ENCODE data around the gene NAGLU. TPM values are rescaled to one million over a fixed set of nuclear protein-coding genes. Genes with fewer than 3 reads are reported as not detected.
A peak's percentile ranks its signal among the peaks of the same experiment; 100 is the strongest.
"Not testable (repeated sequence)": the region's sequence is repeated elsewhere in the genome, so short reads cannot be mapped to it uniquely, and the experiment has no call there.

NAGLU gene
- polyA plus RNA-seq, 3 donors, result 30.5 to 38.7 (median 33.2) TPM

DNA sequence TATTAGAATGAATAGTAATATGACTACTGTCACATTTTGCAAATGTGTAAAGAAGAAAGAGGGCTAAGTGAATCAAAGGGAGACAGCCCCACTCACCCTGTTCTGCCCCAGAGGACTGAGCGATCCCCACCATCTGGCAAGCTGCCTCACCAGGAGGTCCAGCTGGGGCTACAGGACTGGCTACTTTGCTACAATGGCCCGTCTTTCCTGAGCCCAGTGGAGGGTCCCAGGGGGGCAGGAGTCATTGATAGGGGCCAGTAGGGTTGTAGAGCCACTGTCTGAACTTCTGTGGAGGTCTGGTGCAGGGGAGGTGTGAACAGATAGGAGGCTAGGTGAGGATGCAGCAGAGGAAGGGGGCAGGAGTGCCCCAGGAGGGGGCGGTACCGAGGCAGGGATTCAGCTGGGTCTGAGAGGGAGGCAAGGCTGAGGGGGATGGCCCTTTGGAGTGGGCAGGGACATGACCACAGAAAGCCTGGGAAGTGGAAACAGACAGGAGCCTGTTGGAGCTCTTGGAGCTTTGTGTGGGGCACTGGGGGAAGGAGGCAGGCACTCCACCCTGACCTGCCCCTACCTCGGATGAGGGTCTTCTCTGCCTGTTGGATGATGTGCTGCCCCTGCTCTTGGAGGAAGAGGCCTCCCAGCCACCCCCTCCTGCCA lies 20.0 kb downstream of the NAGLU start:
- WGBS, 3 donors, result 71 to 75% (median 72%) methylated on average over 5 of the region's 5 CpGs
- H3K27ac ChIP-seq (ENCODE audit: low read depth, low read length), result not testable (repeated sequence)

DNA sequence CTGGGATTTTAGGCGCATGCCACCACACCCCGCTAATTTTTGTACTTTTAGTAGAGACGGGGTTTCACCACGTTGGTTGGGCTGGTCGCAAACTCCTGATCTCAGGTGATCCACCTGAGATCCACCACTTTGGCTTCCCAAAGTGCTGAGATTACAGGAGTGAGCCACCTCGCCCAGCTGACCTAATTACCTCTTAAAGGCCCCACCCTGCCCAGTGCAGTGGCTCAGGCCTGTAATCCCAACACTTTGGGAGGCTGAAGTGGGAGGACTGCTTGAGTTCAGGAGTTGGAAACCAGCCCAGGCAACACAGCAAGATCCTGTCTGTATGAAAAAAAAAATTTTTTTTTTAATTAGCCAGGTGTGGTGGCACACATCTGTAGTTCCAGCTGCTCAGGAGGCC lies 23.0 kb downstream of the NAGLU start:
- WGBS, 3 donors, result 82 to 83% (median 82%) methylated on average over 6 of the region's 6 CpGs
- no peak overlapping the region for H3K27ac ChIP-seq (ENCODE audit: low read depth, low read length)

DNA sequence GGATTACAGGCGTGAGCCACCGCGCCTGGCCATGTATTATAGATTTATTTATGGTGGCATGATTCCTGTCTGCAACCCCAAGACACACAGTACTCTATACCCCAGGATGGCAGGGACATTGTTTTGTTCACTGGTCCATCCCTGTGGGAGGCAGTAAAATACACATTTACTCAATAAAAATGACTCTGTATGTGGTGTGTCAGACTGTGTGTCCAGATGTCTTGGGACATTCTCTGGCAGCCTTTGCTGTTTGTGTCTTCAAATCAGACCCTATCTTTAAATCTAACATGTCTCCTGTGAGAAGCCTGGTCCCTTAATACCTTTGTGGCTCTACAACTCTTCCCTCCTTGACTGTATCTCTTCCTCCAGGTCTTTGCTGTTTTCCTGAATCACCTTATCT lies 24.2 kb downstream of the NAGLU start:
- 83 to 86% (median 85%) methylated on average over 3 of the region's 3 CpGs for WGBS, 3 donors
- H3K27ac ChIP-seq (ENCODE audit: low read depth, low read length), result no peak overlapping the region

DNA sequence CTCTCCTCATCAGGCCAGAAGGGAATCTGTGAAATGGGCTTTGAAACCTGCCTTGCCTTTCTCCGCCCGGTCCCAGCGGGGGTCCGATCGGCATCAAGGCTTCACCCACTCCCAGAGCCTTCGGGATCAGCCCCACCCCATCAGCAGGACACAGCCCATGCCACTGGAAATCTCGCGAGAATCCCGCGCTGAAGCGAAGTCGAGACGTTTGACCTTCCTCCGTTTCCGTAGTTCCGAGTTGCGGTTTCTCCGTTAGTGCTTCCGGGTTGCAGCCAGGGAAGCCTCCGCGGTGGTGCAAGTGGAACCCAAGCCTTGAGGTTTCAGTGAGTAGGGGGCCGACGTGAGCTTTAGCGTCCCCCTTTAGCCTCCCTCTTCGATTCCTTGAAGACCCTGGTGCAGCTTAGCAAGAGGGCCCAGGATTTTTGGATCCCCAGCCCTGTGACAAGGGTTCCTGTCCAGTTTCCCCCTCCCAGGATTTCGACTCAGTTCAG lies 25.9 kb downstream of the NAGLU start, which contains the start of gene COASY:
Gene COASY (plus strand): TSS at position 252 of the 491 bp plus-strand sequence. CDS start 475 bp downstream, outside the sequence.
- H3K27ac ChIP-seq (ENCODE audit: low read depth, low read length), result peak within 1 kb of the TSS; percentile 97
- WGBS, 3 donors, result 0 to 1% (median 1%) methylated on average over 26 of the region's 26 CpGs

DNA sequence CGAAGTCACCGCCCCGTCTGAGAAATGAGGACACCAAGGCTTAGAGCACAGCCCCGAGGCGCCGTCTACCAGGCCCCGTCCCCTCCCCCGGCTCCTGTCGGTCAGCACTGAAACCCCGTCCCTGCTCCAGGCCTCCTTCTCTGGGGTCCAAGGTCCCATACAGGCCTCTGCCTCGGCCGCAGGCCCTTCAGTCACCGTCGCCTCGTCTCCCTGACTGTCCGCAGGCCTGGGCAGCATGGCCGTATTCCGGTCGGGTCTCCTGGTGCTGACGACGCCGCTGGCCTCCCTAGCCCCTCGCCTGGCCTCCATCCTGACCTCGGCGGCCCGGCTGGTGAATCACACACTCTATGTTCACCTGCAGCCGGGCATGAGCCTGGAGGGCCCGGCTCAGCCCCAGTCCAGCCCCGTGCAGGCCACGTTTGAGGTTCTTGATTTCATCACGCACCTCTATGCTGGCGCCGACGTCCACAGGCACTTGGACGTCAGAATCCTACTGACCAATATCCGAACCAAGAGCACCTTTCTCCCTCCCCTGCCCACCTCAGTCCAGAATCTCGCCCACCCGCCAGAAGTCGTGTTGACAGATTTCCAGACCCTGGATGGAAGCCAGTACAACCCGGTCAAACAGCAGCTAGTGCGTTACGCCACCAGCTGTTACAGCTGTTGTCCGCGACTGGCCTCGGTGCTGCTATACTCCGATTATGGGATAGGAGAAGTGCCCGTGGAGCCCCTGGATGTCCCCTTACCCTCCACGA lies 26.5 kb downstream of the NAGLU start:
- 5 to 9% (median 7%) methylated on average over 48 of the region's 48 CpGs for WGBS, 3 donors
- H3K27ac ChIP-seq (ENCODE audit: low read depth, low read length), result peak overlapping the region; percentile 97

DNA sequence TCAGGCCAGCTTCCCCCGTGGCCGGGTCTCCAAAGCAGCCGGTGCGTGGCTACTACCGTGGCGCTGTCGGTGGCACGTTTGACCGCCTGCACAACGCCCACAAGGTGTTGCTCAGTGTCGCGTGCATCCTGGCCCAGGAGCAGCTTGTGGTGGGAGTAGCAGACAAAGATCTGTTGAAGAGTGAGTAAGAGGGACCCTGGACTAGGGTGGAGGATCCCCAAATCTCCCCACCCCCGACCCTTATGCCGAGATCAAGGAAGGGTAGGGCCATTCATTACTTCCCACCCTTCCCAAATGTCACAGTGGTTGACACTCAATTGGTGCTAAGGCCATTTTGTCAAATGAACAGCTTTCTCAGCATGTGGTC lies 27.1 kb downstream of the NAGLU start:
- WGBS, 3 donors, result 33 to 78% (median 75%) methylated on average over 14 of the region's 14 CpGs
- H3K27ac ChIP-seq (ENCODE audit: low read depth, low read length), result no peak overlapping the region

DNA sequence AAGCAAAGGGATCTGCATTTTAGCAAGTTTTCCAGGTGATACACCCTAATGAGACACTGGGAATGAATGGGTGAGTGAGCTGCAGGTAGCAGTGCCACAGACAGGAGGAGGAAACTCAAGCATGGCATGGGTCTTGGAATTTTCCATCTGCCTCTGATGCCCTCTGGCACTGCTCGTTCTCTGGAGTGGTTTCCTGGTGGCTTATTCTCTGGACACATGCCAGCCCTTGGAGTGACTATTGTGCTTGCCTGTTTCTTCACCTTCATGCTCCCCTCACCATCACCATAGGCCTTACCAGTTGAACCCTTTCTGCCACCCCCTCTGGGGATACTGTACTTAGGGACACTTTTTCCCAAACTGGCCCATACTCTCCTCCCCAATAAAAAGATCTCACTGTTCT lies 27.5 kb downstream of the NAGLU start:
- 18 to 30% (median 21%) methylated on average over 1 of the region's 1 CpG for WGBS, 3 donors
- H3K27ac ChIP-seq (ENCODE audit: low read depth, low read length), result no peak overlapping the region

DNA sequence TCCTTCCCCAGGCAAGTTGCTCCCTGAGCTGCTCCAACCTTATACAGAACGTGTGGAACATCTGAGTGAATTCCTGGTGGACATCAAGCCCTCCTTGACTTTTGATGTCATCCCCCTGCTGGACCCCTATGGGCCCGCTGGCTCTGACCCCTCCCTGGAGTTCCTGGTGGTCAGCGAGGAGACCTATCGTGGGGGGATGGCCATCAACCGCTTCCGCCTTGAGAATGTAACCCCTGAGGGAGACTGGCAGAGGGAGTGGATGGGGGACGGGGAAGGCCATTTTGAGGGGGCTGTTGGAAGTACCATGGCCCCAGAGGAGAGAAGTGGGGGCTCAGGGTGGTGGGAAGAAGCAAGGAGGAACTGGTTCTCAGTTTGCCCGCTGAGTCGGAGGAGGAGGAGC lies 27.9 kb downstream of the NAGLU start:
- H3K27ac ChIP-seq (ENCODE audit: low read depth, low read length), result no peak overlapping the region
- WGBS, 3 donors, result 80 to 81% (median 81%) methylated on average over 9 of the region's 9 CpGs

DNA sequence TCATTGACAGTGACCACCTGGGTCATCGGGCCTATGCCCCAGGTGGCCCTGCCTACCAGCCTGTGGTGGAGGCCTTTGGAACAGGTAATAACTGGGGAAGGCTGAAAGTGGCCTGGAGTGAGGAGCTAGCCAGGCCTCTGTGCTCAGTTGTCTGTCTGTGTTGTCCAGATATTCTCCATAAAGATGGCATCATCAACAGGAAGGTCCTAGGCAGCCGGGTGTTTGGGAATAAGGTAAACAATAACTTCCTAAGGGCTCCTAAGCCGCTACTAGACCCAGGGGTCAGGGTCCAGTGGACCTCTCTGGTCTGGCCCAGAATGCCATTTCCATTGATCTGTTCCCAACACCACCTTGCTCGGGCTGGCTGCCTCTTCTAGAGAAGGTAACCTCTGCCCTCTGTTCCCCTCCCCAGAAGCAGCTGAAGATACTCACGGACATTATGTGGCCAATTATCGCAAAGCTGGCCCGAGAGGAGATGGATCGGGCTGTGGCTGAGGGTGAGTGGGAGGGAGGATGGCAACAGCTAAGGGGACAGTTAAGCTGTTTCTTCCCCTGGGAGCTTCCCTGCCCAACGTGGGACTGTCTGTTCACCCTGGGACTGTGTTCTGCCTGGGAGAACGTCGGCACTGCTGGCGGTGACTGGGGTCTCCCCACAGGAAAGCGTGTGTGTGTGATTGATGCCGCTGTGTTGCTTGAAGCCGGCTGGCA lies 28.9 kb downstream of the NAGLU start:
- H3K27ac ChIP-seq (ENCODE audit: low read depth, low read length), result no peak overlapping the region
- 88 to 90% (median 89%) methylated on average over 15 of the region's 15 CpGs for WGBS, 3 donors

DNA sequence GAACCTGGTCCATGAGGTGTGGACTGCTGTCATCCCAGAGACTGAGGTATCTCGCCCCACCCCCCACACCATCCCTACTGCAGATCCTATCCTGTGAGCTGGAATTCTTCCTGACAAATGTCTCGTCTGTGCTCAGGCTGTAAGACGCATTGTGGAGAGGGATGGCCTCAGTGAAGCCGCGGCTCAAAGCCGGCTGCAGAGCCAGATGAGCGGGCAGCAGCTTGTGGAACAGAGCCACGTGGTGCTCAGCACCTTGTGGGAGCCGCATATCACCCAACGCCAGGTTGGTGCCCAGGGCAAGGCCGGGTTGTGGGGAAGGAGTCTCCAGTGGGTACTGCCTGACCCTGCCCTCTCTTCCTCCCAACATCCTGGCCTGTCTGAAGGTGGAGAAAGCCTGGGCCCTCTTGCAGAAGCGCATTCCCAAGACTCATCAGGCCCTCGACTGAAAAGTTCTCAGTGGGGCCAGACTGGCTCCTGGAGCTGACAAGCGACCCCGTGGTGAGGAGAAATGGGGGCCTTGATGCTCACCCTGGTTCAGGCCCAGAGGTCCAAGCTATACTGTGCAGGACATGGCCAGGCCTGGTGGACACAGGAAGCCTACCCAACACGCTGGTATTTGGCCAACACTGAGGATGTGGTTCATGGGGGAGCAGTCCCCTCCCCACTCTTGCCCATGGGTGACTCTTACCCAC lies 29.6 kb downstream of the NAGLU start:
- 88 to 92% (median 89%) methylated on average over 16 of the region's 16 CpGs for WGBS, 3 donors
- no peak overlapping the region for H3K27ac ChIP-seq (ENCODE audit: low read depth, low read length)

DNA sequence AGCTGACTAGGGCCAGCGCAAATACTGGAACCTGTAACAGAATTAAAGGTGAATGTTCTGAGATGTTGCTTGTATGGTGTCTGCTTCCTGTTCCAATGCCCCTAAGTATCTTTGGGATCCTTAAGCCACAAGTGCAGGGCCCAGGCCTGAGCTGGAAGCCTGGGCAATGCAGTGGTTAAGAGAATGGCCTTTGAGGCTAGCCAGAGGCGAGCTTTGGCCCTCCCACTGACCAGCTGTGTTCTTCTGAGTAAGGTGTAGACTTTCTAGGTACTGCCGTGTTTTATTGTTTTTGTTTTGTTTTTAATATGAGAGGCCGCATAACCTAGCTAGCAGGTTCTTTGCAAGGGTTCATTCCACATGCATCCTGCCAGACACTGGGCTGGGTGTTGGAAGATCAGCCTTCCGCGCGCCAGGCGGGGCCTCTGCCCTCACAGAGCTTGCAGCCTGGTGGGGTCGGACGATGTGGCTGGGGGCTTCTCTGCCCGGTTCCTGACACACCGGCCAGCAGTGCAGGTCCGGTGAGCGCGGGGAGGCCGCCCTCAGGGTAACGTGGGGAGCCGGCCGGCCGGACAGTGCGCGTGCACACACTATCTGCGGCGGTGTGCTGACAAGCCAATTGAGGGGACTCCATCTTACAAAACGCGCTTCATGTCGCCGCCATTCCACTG lies 30.3 kb downstream of the NAGLU start:
- 23 to 39% (median 30%) methylated on average over 28 of the region's 28 CpGs for WGBS, 3 donors

DNA sequence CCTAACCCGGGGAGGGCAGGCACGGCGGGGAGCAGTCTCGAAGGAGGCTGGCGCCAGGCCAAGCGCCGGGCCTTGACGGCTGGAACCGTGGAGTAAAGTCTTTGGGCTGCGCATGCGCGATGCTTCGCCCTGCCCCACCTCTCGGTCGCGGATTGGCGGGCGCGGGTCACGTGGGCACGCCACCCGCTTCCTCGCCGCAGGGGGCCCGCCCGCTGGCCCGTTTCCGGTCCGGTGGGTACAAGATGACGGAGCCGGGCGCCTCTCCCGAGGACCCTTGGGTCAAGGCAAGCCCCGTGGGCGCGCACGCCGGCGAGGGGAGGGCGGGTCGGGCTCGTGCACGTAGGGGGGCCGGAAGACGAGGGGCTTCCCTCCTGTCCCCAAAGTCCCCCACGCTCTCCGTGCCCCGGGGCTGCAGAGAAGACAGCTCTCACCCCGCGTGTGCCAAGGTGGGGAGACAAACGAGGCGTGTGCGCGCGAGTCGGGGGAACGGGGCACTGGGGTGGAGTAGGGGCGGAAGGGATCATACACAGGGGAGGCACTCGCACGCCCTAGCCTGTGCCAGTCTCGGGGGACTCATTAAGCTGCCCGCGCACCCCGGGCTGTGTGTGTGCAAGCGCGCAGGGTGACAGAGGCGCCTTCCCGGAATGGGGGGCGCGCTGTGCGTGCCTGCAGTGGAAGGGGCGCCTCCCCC lies 31.0 kb downstream of the NAGLU start, which contains the start of gene MLX:
Gene MLX (plus strand): TSS at position 218 of the 691 bp plus-strand sequence. CDS start 25 bp downstream, at position 243.
- peak within 1 kb of the TSS; percentile 73 for H3K27ac ChIP-seq (ENCODE audit: low read depth, low read length)
- WGBS, 3 donors, result 0 to 1% (median 1%) methylated on average over 55 to 72 of the region's 72 CpGs

More for the DNA sequence above, 30.3 kb downstream of the NAGLU start:
- no peak overlapping the region for H3K27ac ChIP-seq (ENCODE audit: low read depth, low read length)

DNA sequence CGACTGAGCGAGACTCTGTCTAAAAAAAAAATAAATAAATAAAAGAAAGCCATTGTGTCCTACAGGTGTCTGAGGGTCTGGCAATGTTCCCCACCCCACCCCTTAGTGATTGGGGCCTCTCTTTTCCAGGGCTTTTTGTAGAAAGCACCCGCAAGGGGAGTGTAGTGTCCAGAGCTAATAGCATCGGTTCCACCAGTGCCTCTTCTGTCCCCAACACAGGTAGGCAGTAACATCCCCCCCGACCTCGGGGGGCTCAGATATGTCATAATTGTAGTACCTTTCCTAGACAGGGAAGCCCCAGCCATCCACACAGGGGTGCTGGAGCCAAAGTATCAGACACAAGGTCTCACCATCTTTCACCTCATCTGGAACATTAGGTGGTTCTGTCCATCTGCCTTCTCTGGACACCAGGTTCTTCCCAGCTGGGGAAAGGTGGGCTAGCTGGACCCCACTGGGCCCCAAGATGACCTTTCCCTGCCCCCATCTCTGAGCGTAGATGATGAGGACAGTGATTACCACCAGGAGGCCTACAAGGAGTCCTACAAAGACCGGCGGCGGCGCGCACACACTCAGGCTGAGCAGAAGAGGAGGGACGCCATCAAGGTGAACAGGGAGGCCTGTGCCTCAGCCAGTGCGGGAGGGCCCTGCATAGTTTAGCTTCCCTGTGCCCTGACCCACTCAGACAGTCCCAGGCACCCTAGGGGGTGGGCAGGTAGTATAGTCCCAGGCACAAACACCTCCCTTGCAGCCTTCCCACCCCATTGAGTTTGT lies 32.5 kb downstream of the NAGLU start:
- H3K27ac ChIP-seq (ENCODE audit: low read depth, low read length), result no peak overlapping the region
- WGBS, 3 donors, result 82 to 88% (median 88%) methylated on average over 14 of the region's 14 CpGs

DNA sequence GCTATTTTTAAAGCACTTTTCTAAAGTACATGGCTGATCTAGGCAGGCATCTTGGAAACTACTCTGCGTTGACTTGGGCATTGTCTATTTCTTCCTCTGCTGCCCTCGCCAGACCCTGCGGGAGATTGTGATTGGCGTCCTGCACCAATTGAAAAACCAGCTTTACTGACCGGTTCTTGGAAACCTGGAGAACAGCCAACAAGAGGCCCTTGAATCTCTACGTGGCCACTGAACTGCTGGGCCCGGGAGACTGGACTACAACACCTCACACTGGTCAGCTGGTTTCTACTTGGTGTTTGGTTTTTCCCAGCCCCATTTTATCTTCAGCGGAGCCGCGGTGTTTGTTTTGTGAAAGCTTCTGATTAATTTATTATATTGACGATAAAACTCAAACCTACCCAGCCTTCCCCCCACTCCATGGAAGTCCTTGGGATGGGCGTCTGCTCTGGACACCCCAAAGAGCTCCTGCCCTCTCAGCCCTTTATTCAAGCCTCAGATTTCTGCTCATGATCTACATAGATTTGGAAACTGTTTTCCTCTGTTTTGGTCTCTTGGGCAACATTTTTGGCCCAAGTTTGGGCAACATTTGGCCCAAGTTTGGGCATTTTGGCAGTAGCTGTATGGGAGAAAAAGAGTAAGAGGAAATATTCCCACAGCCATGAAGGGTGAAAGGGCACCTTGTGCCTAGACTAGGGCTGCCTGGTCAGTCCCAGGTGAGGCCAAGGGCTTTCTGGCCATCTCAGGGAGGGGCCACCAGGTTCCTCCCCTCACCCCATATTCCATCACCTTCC lies 35.6 kb downstream of the NAGLU start:
- 26 to 78% (median 65%) methylated on average over 12 of the region's 12 CpGs for WGBS, 3 donors
- H3K27ac ChIP-seq (ENCODE audit: low read depth, low read length), result no peak overlapping the region

DNA sequence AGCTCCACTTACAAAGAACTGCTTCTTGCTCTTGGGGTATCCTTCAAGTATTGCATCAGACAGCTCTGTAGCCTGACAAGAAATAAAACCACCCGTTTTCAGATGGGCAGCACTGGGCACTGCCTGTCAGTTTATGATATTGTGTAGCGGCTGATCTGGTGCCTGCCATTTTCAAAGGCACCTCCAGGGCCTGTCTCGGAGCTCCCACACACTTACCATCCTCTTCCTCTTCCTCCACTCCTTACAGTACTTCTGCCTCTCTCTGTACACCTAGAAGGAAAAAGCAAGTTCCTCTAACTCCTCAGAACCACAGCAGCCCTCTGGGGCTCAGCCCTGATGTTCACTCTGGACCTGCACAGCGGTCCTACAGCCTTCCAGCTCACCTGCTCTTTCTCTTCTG lies 37.1 kb downstream of the NAGLU start:
- 63 to 79% (median 71%) methylated on average over 4 of the region's 4 CpGs for WGBS, 3 donors
- H3K27ac ChIP-seq (ENCODE audit: low read depth, low read length), result no peak overlapping the region

DNA sequence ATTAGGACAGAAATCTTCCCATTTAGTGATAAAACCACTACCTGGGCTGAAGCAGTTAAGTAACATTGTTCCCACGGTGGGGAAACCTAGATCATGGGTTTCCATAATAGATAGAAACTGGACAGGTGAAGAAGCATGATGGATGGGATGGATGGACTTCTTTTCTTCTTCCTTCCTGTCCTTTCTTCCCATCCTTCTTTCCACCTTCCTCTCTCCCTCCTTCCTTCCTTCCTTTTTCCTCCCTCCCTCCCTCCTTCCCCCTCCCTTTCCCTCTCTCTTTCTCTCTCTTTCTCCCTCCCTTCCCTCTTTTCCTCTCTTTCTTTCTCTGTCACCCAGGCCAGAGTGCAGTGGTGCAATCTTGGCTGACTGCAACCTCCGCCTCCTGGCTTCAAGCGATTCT lies 38.4 kb downstream of the NAGLU start:
- 68 to 83% (median 73%) methylated on average over 3 of the region's 3 CpGs for WGBS, 3 donors
- no peak overlapping the region for H3K27ac ChIP-seq (ENCODE audit: low read depth, low read length)
